ENCODE data around the gene GGT6.
"Not testable (repeated sequence)": the region's sequence is repeated elsewhere in the genome, so short reads cannot be mapped to it uniquely, and the experiment has no call there.

The GGT6 gene, protein sequence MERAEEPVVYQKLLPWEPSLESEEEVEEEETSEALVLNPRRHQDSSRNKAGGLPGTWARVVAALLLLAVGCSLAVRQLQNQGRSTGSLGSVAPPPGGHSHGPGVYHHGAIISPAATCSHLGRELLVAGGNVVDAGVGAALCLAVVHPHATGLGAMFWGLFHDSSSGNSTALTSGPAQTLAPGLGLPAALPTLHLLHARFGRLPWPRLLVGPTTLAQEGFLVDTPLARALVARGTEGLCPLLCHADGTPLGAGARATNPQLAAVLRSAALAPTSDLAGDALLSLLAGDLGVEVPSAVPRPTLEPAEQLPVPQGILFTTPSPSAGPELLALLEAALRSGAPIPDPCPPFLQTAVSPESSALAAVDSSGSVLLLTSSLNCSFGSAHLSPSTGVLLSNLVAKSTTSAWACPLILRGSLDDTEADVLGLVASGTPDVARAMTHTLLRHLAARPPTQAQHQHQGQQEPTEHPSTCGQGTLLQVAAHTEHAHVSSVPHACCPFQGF

GRCh38 chr17:4560421-4560820, at the start of gene GGT6:
GGT6 (minus strand) TSS chr17:4560577; CDS start chr17:4560521, 56 bp downstream.
- DNase-seq, result no peak

DNA sequence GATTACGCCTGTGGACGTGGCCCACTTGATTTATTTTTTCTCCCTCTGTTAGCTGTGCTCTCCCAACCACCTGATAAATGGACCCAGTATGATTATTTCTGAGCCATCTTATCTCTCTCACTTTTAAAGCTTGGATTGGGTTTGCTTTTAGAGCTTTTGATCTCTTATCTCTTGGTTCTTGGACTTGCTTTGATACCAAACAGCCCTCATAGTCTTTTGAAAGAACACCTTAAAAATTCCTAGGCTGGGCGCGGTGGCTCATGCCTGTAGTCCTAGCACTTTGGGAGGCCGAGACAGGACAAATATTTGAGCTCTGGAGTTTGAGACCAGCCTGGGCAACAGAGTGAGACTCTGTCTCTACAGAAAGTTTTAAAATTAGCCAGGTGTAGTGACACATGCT, 49.8 kb upstream of the GGT6 start:
- no peak for DNase-seq

- DNase-seq, result no peak
Observed at GRCh38 chr17:4609761-4610160, 49.4 kb upstream of the GGT6 start.

GRCh38 chr17:4607773-4608187, 47.4 kb upstream of the GGT6 start:
- no peak for DNase-seq

GRCh38 chr17:4607261-4607741, 46.9 kb upstream of the GGT6 start:
- DNase-seq, result no peak

DNA sequence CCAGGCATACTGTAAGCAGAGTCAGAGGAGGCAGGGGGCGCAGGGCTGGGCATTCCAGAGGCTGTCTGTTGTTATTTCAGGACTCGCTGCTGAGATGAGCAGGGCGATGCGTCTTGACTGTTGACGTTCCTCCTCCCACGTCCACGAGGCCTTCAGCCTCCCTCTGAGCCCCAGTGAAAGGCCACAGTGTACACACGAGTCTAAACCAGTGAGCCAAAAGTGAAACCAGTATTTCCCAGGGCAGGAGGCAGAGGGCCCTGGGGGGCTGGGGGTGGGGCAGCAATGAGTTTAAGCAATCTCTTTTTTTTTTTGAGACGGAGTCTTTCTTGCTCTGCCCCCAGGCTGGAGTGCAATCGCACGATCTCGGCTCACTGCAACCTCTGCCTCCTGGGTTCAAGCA, 45.4 kb upstream of the GGT6 start:
- DNase-seq, result no peak

GRCh38 chr17:4604736-4605135, 44.4 kb upstream of the GGT6 start:
- DNase-seq, result not testable (repeated sequence)

DNA sequence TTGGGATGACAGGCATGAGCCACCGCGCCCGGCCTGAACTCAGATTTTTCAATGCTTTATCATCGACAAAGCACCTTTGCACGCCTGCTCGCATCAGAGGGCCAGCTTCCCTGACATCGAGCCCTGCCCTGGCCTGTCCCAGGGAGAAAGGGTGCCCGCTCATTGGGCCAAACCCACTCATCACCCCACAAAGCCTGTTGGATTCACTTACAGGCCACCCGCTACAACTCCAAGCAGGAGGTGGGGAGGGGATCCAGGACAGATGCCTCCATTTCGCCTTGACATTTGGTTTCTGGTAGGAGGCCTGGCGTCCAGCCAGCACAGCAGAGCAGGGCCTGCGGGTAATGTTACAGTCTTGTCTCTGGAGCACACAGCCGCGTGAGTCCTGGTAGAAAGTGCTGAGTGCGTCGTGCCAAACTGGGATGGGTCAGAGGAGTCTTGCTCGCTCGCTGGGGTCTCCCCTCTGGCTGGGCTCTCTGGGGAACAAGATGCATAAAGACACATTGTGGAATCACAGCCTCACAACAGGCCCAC, 43.8 kb upstream of the GGT6 start:
- no peak for DNase-seq

- no peak for DNase-seq
Observed at GRCh38 chr17:4602041-4602440, 41.7 kb upstream of the GGT6 start.

- DNase-seq, result no peak
Observed at GRCh38 chr17:4601326-4601725, 40.9 kb upstream of the GGT6 start.

GRCh38 chr17:4600563-4600962, 40.2 kb upstream of the GGT6 start:
- DNase-seq, result no peak

DNA sequence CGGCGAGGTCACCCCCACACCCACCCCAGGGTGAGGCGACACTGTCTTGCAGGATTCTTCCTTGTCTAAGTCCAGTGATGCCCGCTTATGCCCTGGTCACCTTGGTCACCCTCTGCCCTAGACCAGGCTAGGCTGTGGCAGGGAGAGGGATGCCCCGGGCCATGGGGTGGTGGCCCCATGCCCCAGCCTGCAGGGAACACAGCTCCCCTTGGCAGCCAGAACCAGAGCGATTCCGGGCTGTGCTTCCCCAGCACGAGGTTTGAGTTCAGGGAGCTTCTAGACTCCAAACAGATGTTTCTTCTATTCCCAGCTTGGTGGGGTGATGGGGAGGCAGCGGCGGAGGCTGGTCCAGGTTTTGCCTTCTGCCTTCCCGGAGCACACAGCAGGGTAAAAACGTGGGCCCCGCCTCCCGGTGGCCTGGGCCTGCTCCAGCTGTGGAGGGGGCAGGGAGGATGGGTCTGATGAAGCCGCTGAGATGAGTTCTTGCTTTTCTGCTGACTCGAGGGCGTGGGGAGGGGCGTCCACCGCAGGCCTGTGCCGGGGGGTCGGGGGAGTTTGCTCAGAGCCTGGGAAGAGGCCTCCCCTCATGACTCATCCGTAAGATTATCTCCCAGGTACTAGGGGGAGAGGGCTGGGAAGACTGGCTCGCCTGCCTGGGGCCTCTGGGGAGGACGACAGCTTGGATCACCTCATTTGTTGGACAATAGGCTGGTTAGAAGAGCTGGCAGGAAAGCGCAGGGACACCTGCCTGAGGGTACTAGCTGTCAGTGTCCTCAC, 39.3 kb upstream of the GGT6 start:
- DNase-seq, result no peak

DNA sequence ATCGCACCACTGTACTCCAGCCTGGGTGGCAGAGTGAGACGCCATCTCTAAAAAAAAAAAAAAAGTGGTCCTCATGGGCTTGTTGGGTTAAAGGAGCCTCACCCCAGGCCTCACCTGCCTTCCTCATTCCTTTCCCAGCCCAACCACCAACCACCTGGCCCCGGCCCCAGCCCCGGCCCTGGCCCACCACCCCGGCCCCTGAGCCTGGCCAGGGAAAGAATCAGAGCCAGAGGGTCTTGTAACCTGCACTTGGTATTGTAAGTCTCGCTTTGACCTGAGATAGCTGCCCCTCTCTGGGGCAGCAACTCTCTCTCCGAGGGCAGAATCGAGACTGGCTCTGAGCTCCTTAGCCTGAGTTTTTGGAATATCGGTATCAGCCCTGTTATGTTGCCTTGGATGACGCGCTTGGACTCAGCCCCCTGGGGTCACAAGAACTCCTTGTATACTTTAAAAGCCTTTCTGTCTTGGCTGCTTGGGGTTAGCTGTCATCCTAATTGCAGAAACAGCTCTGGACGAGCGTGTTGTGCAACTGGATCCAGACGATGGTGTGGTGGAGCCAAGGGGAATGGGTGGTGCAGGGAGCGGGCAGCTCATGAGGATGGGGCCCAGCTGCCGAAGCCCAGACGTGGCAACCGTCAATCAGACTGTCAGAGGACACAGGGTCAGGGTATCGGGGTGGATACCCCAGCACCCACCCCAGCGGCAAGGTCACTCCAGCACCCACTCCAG, 38.6 kb upstream of the GGT6 start:
- DNase-seq, result no peak

GRCh38 chr17:4597975-4598374, 37.6 kb upstream of the GGT6 start:
- DNase-seq, result no peak

DNA sequence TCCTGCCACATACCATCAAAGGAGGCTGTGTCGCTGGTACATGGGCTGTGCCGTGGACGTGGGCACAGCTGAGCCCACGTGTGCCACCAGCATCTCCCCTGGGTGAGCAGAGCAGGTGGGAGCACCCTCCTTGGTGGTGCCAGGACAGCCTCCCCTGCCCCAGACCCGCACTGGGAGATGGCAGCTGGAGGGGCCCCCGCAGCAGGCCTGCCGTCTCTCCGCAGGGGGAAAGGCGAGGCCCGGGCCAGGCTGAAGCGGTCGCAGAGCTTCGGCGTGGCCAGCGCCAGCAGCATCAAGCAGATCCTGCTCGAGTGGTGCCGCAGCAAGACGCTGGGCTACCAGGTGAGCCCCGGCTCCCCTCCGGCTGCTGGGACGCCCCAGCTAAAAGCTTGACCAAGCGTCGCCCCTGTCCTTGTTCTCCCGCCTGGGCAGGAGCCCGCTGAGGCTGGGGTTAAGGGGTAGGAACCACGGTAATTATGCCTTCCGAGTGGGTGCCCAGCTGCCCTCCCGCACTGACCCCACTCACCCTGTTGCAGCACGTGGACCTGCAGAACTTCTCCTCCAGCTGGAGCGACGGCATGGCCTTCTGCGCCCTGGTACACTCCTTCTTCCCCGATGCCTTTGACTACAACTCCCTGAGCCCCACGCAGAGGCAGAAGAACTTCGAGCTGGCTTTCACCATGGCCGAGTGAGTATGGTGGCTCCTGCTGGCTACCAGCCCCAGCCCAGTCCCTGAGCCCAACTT, 36.4 kb upstream of the GGT6 start:
- DNase-seq, result no peak

DNA sequence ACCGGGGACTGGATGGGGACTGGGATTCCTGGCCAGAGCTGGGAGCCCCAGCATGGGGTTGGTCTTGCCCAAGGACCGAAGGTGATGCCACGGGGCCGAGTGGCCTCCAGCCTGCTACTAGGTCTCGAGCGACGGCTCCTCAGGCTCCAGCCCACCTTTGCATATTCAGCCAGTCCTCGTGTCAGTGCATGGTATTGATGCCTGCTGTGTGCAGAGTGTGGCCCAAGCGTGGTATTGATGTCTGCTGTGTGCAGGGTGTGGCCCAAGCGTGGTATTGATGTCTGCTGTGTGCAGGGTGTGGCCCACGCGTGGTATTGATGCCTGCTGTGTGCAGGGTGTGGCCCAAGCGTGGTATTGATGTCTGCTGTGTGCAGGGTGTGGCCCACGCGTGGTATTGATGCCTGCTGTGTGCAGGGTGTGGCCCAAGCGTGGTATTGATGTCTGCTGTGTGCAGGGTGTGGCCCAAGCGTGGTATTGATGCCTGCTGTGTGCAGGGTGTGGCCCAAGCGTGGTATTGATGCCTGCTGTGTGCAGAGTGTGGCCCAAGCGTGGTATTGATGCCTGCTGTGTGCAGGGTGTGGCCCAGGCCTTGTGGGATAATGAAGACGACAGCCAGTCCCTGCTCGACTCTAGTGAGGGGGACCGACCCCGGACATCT, 35.4 kb upstream of the GGT6 start:
- DNase-seq, result not testable (repeated sequence)

DNA sequence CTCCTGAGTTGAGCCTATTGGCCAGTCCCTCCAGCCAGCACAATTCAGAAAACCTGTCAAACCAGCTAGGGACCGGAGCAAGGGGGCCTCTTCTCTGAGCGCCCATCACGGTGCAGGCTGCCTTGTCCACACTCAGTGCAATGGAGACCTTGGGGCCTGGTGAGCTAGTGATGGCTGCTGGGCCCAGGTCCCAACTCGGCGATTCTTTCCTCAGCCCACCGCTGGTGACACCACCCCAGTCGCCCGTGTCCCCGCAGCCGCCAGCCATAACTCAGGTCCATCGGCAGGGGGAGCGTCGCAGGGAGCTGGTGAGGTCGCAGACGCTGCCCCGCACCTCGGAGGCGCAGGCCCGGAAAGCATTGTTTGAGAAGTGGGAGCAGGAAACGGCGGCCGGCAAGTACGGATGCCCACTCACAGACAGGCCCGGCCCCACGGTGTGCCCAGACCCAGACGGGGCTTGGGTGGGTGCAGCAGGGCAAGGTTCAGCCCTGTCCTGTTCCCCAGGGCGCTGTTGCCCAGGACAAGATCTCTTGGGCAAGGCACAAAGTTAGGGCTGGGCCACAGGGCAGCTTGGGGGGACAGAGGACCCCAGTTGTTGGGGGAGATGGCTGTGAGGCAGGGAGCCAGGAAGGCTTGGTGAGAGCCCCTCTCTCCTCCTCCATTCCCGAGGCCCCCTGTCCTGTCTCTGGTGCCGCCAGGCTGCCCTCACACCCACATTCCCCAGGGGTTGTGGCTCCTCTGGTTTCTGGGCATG, 34.7 kb upstream of the GGT6 start:
- no peak for DNase-seq

- no peak for DNase-seq
Observed at GRCh38 chr17:4594406-4594805, 34.0 kb upstream of the GGT6 start.

- no peak for DNase-seq
Observed at GRCh38 chr17:4593021-4593421, 32.6 kb upstream of the GGT6 start.

DNA sequence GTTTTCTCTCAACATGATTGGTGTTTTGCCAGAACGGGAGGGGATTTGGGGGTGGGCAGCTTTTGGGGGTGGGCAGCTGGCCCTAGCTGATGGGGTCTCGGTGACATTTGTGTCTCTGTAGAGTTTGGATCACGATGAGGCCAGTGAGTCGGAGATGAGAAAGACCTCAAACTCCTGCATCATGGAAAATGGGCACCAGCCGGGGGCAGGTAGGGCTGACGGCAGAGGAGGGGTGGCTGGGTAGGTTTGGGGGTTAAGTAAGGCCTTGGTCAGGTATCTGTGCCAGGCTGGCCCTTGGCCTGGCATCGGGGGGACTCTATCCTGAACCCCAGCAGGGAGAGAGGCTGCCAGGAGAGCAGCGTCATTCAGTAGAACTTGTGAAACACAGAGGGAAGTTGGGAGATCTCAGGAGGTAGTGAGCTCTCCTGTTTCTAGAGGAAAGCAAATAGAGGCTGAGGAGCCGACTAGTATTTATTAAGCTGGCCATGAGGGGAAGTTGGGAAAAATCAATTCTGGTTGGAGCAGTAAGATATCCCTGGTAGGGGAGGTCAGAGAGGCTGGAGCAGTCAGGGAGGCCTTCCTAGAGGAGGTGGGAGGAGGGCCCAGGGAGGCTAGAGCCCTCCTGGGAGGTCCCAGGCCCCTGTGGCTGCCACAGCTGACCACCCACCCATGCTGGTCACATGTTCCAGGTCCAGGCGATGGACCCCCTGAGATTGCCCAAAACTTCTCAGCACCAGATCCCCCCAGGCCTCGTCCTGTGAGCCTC, 32.0 kb upstream of the GGT6 start:
- DNase-seq, result no peak
